Sigmoid colon (tissue), 7 donors: ENCODE measurements around the gene DDX31. TPM values are rescaled to one million over a fixed set of nuclear protein-coding genes. Genes with fewer than 3 reads are reported as not detected.
A peak's percentile ranks its signal among the peaks of the same experiment; 100 is the strongest.

Experiments used
- DNase-seq: peaks from one replicate; pipeline ENCODE4 v3.0.0-alpha.2; 2019
- H3K27ac ChIP-seq, 4 donors: fragments of 200-600 bp; sonication (generic); one replicate each; pipeline ENCODE4 v1.5.1; 2016 to 2019; ENCODE audit warnings: mild to moderate bottlenecking in 1 of 4
- H3K27me3 ChIP-seq, 3 donors: fragments of 200-600 bp; sonication (generic); one replicate each; pipeline ENCODE4 v1.5.1; 2019; ENCODE audit warnings: mild to moderate bottlenecking in 1 of 3
- H3K36me3 ChIP-seq, 4 donors: fragments of 200-600 bp; sonication (generic); one replicate each; pipeline ENCODE4 v1.5.1; 2016 to 2019
- H3K4me1 ChIP-seq, 4 donors: fragments of 200-600 bp; sonication (generic); one replicate each; pipeline ENCODE4 v1.5.1; 2017 to 2019
- H3K4me3 ChIP-seq, 4 donors: fragments of 200-600 bp; sonication (generic); one replicate each; pipeline ENCODE4 v1.5.1; 2017 to 2019; ENCODE audit warnings: mild to moderate bottlenecking in 2 of 4, moderate library complexity in 1 of 4
- H3K9me3 ChIP-seq, 4 donors: fragments of 200-600 bp in 3 of 4; sonication (generic) in 3 of 4; one replicate each; pipeline versions ENCODE4 v1.5.1 to v1.6.1; 2013 to 2019
- CTCF ChIP-seq, 4 experiments: fragments of 450-650 bp in 3 of 4; fragments of 200-600 bp in 1 of 4; IDR thresholded peaks; one replicate each; pipeline ENCODE4 v1.5.1; 2016 to 2019; ENCODE audit warnings: antibody characterized with exemption in 4 of 4, mild to moderate bottlenecking in 3 of 4, moderate library complexity in 2 of 4
- EP300 ChIP-seq, 4 donors: sonication (generic); formaldehyde crosslinking; IDR thresholded peaks; one replicate each; pipeline ENCODE4 v1.6.1; 2017; ENCODE audit warnings: antibody characterized with exemption in 4 of 4
- POLR2A ChIP-seq, 2 donors: fragments of 450-650 bp; IDR thresholded peaks; one replicate each; pipeline ENCODE4 v1.6.1; 2016; ENCODE audit warnings: antibody characterized with exemption in 2 of 2, mild to moderate bottlenecking in 2 of 2, moderate library complexity in 2 of 2
- POLR2AphosphoS5 ChIP-seq, 4 donors: sonication (generic); formaldehyde crosslinking; IDR thresholded peaks; one replicate each; pipeline ENCODE4 v1.6.1; 2017; ENCODE audit warnings: antibody characterized with exemption in 4 of 4
- WGBS, 2 donors: extraction: QIAGEN DNeasy Blood & Tissue Kit; methylation state at CpG; one replicate each; pipeline ENCODE4 v1.1.7; 2013; 5-methylcytosine and 5-hydroxymethylcytosine counted together
- intact Hi-C: fragments of 100-400 bp; cut with DNase I; formaldehyde crosslinking; loops from one replicate; pipeline ENCODE4 v1.15.1; 2023
- polyA plus RNA-seq, 3 donors: library from polyadenylated mRNA; stranded (reverse); fragments of 200-250 nt; gene quantifications; one replicate each; pipeline ENCODE4 v1.2.3, GENCODE V29; 2013
- total RNA-seq, 4 donors: library from RNA; depleted of rRNA; stranded (reverse); fragments of >200 nt; gene quantifications; one replicate each; pipeline ENCODE4 v1.1.0, GENCODE V29; 2016
- donor health status: healthy with polysubstance abuse.
- donor health status: Bipolar disorder and iron deficiency.
- donor health status: healthy.

The DDX31 gene
- total and polyA plus RNA-seq, 7 donors = 2.4 to 8.1 (median 6.6) TPM

- H3K4me1 ChIP-seq = peaks cover 0 to 38% (median 17%) of the 10 kb centered on the region in 4 donors
- H3K27ac ChIP-seq = no peak overlapping the region
- H3K27me3 ChIP-seq = peaks cover 88 to 100% (median 100%) of the 10 kb centered on the region in 3 donors
- WGBS, 2 donors = 10 to 17% methylated on average over 30 of the region's 30 CpGs
- H3K9me3 ChIP-seq = no peaks in the 10 kb centered on the region
- H3K36me3 ChIP-seq = no peaks in the 10 kb centered on the region
- no peak for DNase-seq
- H3K4me3 ChIP-seq = no peak overlapping the region
- no peak for TF ChIP-seq POLR2AphosphoS5 (IDR thresholded peaks at IDR 0.05)
- TF ChIP-seq EP300 (IDR thresholded peaks at IDR 0.05) = no peak
- TF ChIP-seq POLR2A (IDR thresholded peaks at IDR 0.05) = no peak
- no peak for TF ChIP-seq CTCF (IDR thresholded peaks at IDR 0.05)
- intact Hi-C loops = no loop called here
Measured at GRCh38 chr9:132584601-132585560, 84.9 kb downstream of the DDX31 start.

GRCh38 chr9:132583584-132584304, 86.0 kb downstream of the DDX31 start:
- intact Hi-C loops = no loop called here
- WGBS, 2 donors = 7 to 11% methylated on average over 8 of the region's 8 CpGs
- Histone ChIP-seq H3K27ac (no peak overlapping the region), H3K36me3 (no peaks in the 10 kb centered on the region), H3K9me3 (no peaks in the 10 kb centered on the region), H3K27me3 (peaks cover 88 to 100% (median 100%) of the 10 kb centered on the region in 3 donors), H3K4me1 (peaks cover 0 to 32% (median 11%) of the 10 kb centered on the region in 4 donors), H3K4me3 (no peak overlapping the region)
- TF ChIP-seq EP300 (IDR thresholded peaks at IDR 0.05) = no peak
- no peak for TF ChIP-seq CTCF (IDR thresholded peaks at IDR 0.05)
- no peak for TF ChIP-seq POLR2AphosphoS5 (IDR thresholded peaks at IDR 0.05)
- no peak for TF ChIP-seq POLR2A (IDR thresholded peaks at IDR 0.05)
- no peak for DNase-seq

- no peaks in the 10 kb centered on the region for H3K36me3 ChIP-seq
- peaks cover 82 to 100% (median 100%) of the 10 kb centered on the region in 3 donors for H3K27me3 ChIP-seq
- no peak overlapping the region for H3K27ac ChIP-seq
- H3K4me3 ChIP-seq = no peak overlapping the region
- WGBS, 2 donors = 17 to 26% methylated on average over 37 of the region's 37 CpGs
- intact Hi-C loops = no loop called here
- H3K9me3 ChIP-seq = no peaks in the 10 kb centered on the region
- DNase-seq = no peak
- H3K4me1 ChIP-seq = peaks cover 0 to 32% (median 11%) of the 10 kb centered on the region in 4 donors
- TF ChIP-seq EP300 (IDR thresholded peaks at IDR 0.05) (no peak), CTCF (IDR thresholded peaks at IDR 0.05) (no peak), POLR2A (IDR thresholded peaks at IDR 0.05) (no peak), POLR2AphosphoS5 (IDR thresholded peaks at IDR 0.05) (no peak)
Measured at GRCh38 chr9:132582786-132583583, 86.8 kb downstream of the DDX31 start.

- no peaks in the 10 kb centered on the region for H3K36me3 ChIP-seq
- peak within 1 kb of the TSS in 3 of 4 donors; percentile 8 to 38 (median 20) for H3K4me3 ChIP-seq
- intact Hi-C loops = no loop called here
- no peaks in the 10 kb centered on the region for H3K9me3 ChIP-seq
- H3K4me1 ChIP-seq = peaks cover 0 to 32% (median 11%) of the 10 kb centered on the region in 4 donors
- no peak for TF ChIP-seq POLR2AphosphoS5 (IDR thresholded peaks at IDR 0.05)
- no peak for TF ChIP-seq EP300 (IDR thresholded peaks at IDR 0.05)
- no peak for TF ChIP-seq POLR2A (IDR thresholded peaks at IDR 0.05)
- no peak for TF ChIP-seq CTCF (IDR thresholded peaks at IDR 0.05)
- peaks cover 77 to 99% (median 95%) of the 10 kb centered on the region in 3 donors for H3K27me3 ChIP-seq
- DNase-seq = no peak
- no peak within 1 kb of the TSS for H3K27ac ChIP-seq
- 8 to 12% methylated on average over 36 of the region's 36 CpGs for WGBS, 2 donors
Measured at GRCh38 chr9:132582276-132582785, 87.5 kb downstream of the DDX31 start, which contains the start of gene BARHL1. Gene BARHL1 (plus strand): TSS chr9:132582606. CDS start chr9:132582798, 192 bp downstream.
